ENCODE data around the gene SPINK7.

The SPINK7 gene

DNA sequence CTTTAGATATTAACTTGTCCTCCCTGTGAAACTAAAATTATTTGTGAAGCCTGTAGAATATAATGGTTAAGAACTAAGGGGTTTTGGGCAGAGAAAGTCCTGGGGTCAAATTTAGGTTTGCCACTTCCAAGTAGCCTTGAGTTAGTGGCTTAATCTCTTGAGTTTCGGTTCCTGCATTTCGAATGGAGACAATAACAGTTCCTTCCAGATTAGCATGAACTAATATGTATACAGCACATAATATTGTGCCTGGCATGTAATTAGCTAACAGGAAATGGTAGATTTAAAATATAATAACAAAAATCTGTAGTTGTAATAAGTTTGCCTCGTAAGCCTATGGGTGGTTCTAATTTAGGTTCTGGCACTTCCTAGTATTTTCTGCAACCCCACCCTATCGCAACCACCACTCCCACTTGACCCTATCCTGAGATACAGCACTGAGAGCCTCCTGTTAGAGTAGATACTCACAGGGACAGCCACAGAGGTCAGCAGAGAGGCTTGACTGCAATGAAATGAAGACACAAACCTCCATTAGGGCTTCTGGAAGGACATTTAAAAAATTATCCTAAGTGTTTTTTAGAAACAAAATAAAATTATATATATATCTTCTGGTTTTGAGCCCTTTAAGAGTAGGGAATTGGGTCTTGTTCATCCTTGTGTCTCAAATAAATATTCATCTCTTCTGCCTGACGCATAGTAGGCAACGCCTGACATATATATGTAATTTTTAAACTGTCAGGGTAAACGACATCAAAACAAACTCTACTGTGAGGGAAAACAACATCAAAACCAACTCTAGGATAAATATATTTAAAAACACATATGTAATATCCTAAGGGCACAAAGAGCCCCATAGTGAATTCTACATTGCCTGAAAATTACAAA lies 31.6 kb downstream of the SPINK7 start:
- no peak for DNase-seq (ENCODE audit: low read depth)

DNA sequence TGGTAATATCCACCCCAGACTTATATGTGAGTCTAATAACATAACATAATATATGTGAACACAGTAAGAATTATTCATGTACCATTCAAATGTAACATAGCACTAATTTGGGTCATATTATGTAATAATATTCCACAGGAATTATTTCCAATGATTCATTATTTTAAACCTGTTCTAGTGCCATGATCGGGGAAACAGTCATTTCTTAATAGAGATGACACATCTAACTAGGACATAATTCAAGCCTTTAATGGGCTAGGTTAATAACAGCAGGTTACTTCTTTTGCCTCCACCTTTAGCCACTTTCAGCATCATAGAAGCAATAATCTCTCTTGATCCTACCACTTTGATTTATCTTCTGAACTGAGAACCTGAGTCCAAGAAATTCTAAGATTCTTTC lies 35.5 kb downstream of the SPINK7 start:
- no peak for DNase-seq (ENCODE audit: low read depth)

DNA sequence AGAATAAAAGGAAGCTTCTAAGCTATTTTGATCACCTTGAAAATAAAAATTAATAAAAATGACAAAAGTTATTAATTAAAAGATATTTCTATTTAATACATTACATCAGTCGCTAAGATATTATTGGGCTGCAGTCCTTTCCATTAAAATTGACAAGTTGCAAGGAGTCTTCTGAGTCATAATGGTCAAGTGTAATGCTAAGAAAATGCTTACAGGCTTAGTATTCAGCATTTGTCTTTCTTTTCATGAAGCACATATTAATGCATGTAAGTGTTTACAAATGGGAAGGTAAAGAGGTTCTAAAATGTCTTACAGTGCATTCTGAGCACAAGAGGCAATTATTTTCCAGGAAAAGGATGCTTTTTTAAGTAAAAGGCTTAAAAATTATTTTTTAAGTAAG lies 40.5 kb downstream of the SPINK7 start:
- DNase-seq (ENCODE audit: low read depth): no peak

DNA sequence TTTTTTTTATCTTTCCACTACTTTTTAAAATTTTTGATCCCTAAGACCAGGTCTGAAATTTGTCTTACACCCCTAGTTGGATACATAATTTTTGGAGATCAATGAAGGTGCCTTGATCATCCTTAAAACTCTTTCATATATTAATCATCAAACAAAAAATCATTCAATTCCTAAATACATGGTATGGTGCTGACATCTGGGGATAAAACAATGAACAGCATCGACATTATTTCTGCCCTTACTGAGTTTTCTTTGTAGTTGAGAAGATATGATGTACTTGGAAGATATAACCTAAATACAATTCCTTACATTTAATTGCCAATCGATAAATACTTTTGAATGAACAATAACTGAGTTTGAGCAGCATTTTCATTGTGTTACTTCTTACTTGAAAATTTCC lies 41.4 kb downstream of the SPINK7 start:
- DNase-seq (ENCODE audit: low read depth): no peak

DNA sequence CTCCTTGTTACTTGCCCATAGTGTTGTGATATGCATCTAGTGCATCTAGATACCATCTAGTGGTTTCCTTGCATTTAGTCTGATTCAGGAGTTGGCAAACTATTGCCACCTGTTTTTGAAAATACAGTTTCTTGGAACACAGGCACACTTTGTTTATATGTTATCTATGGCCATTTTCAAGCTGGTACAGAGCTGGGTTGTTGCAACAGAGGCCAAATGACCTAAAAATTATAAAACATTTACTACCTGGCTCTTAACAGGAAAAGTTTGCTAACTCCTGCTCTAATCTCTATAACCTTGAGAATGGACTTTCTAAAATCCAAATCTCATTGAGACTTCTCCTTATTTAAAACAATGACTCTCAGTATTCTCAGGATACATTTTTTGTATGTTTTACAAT lies 52.1 kb downstream of the SPINK7 start:
- no peak for DNase-seq (ENCODE audit: low read depth)
